Measurements from ENCODE around the gene SETD1A.
A peak's percentile ranks its signal among the peaks of the same experiment; 100 is the strongest.

The SETD1A gene

DNA sequence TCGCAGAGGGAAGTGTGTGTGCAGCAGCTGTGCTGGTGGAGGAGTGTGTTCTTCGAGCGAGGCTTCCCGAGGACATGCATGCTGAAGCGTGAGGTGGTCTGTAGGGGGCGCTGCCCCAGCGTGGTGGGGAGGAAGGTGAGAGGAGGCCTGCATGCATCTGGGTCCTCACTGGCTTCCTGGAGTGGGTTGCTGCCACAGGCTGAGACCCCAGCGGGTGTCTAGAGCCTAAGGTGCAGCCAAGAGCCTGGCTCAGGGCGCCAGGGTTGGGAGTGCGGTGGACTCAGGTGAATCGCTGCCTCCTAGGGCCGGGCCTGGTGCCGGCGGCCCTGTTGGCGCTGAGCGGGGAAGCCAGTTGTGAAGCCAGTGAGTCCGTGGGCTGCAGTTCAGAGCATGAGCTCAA lies 19.9 kb downstream of the SETD1A start:
- TF ChIP-seq, protein P1, sequence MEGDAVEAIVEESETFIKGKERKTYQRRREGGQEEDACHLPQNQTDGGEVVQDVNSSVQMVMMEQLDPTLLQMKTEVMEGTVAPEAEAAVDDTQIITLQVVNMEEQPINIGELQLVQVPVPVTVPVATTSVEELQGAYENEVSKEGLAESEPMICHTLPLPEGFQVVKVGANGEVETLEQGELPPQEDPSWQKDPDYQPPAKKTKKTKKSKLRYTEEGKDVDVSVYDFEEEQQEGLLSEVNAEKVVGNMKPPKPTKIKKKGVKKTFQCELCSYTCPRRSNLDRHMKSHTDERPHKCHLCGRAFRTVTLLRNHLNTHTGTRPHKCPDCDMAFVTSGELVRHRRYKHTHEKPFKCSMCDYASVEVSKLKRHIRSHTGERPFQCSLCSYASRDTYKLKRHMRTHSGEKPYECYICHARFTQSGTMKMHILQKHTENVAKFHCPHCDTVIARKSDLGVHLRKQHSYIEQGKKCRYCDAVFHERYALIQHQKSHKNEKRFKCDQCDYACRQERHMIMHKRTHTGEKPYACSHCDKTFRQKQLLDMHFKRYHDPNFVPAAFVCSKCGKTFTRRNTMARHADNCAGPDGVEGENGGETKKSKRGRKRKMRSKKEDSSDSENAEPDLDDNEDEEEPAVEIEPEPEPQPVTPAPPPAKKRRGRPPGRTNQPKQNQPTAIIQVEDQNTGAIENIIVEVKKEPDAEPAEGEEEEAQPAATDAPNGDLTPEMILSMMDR (IDR thresholded peaks at IDR 0.05; ENCODE audit: low read depth, low read length), result peak; percentile 40

DNA sequence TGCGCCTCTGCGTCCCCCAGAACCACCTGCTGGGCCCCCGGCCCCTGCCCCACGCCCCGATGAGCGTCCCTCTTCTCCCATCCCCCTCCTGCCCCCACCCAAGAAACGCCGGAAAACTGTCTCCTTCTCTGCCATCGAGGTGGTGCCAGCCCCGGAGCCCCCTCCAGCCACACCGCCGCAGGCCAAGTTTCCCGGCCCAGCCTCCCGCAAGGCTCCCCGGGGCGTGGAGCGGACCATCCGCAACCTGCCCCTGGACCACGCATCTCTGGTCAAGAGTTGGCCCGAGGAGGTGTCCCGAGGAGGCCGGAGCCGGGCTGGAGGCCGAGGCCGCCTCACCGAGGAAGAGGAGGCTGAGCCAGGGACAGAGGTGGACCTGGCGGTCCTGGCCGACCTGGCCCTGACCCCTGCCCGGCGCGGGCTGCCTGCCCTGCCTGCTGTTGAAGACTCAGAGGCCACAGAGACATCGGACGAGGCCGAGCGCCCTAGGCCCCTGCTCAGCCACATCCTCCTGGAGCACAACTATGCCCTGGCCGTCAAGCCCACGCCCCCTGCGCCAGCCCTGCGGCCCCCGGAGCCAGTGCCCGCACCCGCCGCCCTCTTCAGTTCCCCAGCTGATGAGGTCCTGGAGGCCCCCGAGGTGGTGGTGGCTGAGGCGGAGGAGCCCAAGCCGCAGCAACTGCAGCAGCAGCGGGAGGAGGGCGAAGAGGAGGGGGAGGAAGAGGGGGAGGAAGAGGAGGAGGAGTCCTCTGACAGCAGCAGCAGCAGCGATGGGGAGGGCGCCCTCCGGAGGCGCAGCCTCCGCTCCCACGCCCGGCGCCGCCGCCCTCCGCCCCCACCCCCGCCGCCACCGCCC lies 21.8 kb downstream of the SETD1A start:
- TF ChIP-seq, protein P1 (IDR thresholded peaks at IDR 0.05; ENCODE audit: low read depth, low read length), result no peak
- no peak overlapping the region for H3K4me3 ChIP-seq (ENCODE audit: low read depth, low read length)

More for the DNA sequence above, 19.9 kb downstream of the SETD1A start:
- no peak overlapping the region for H3K4me3 ChIP-seq (ENCODE audit: low read depth, low read length)

DNA sequence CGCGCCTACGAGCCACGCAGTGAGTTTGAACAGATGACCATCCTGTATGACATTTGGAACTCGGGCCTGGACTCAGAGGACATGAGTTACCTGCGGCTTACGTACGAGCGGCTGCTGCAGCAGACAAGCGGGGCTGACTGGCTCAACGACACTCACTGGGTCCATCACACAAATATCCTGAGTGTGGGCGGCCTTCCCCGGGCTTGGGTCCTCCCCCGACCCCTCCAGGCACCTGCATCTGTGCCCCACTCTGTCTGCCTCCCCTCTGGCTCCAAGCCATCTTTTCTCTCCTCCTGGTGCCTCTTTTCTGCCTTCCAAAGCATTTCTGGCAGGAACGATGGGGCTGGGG lies 22.4 kb downstream of the SETD1A start:
- H3K4me3 ChIP-seq (ENCODE audit: low read depth, low read length), result no peak overlapping the region
- TF ChIP-seq, protein P1 (IDR thresholded peaks at IDR 0.05; ENCODE audit: low read depth, low read length), result no peak

DNA sequence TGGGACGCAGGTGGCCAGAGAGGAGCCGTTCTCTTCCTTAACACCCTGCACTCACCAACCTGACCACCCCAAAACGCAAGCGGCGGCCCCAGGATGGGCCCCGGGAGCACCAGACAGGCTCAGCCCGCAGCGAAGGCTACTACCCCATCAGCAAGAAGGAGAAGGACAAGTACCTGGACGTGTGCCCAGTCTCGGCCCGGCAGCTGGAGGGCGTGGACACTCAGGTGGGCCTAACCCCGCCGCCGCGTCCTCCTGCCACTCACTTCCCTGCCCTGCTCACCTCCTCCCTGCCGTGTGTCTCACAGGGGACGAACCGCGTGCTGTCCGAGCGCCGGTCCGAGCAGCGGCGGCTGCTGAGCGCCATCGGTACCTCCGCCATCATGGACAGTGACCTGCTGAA lies 22.9 kb downstream of the SETD1A start:
- TF ChIP-seq, protein P1 (IDR thresholded peaks at IDR 0.05; ENCODE audit: low read depth, low read length), result no peak
- H3K4me3 ChIP-seq (ENCODE audit: low read depth, low read length), result no peak overlapping the region

DNA sequence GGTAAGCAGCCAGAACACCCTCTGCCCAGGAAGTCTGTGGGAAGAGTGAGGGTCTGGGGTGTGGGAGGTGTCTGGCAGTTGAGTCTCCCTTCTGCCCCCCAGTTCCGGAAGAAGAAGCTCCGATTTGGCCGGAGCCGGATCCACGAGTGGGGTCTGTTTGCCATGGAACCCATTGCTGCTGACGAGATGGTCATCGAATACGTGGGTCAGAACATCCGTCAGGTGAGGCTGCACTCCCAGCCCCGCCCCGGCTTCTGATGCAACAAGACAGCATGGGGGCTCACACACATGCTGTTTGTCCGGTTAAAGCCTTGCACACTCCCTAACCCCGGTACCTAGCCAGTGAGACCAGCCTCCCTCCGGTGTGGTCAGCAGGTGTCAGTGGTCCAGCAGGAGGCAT lies 23.4 kb downstream of the SETD1A start:
- TF ChIP-seq, protein P1 (IDR thresholded peaks at IDR 0.05; ENCODE audit: low read depth, low read length), result no peak
- no peak overlapping the region for H3K4me3 ChIP-seq (ENCODE audit: low read depth, low read length)

DNA sequence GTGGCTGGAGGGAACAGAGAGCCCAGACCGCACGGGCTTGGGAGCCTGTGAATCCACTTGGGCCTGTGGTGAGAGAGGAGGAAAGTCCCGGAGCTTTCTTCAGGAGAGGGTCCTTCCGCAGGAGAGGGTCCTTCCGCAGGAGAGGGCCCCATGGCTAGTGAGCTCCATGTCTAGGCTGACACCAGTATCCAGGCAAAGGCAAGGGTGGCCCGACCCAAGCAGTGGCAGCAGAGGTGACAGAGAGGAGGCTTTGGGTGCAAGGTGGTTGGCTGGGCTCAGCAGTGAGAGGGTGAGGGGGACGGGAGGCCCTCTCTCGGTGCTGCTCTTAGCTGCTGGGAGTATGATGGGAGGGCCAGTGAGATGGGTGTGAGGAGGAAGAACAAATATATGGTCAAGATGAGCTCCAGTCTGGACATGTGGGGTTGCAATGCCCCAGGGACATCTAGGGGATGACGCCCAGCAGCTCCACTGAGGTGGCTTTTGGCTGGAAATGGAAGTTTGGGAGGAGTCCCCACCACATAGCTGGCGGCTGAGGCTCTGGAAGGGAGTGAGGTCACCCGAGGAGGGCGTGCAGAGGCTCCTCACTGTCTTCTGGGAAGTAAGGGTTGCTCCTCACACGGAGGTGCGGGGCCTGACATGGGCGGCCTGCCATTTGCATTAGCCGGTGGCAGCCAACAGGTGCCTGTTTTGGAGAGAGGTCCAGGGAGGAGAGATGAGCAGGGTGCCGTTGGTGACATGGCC lies 25.2 kb downstream of the SETD1A start:
- no peak overlapping the region for H3K4me3 ChIP-seq (ENCODE audit: low read depth, low read length)
- TF ChIP-seq, protein P1 (IDR thresholded peaks at IDR 0.05; ENCODE audit: low read depth, low read length), result no peak

Measured in WI38 (cell line).